Measurements from ENCODE around the gene SEC11A. TPM values are rescaled to one million over a fixed set of nuclear protein-coding genes. Genes with fewer than 3 reads are reported as not detected.
"Not testable (repeated sequence)": the region's sequence is repeated elsewhere in the genome, so short reads cannot be mapped to it uniquely, and the experiment has no call there.

SEC11A gene
- total RNA-seq, 1 experiment from 2014 or later = 116 TPM

DNA sequence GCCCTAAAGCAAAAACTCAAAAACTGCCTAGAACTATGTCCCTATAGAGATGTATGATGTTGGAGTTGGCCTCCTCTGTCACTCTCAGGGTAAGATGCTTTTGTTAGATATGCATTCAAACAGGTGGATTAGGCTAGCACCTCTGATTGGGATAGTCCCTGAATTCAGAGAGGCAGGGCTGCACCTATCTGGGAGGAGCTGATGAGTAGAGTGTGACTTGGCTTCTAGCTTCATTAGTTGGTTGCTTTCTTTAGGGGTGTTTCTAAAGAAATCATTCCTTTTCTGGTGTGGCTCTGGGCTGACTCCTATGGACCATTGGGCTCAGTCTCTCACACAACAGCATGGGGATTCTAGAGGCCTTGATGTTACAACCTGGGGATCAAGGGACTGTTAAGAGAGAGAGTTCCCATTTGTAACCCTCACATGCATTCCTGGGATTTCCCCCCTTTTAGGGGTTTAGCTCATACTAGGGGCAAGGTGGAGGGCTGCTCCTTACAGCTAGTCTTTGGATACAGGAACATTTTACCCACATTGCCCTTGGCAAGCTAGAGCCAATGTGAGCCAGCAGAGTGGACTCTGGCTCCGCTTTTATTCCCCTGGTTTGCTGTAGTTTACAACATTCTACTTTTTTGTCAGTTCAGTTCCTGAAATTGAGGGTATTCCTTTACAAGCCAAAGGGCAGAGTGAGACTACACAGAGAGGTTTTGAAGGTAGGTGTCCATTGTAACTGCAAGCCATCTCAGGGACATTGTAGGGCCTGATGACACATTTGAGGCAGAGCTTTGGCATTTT is 40.0 kb upstream of the SEC11A start:
- Histone ChIP-seq H4K20me1 (ENCODE audit: insufficient read depth, low read depth, low read length) (peaks cover 16% of the 10 kb centered on the region), H3K27ac (ENCODE audit: low read length) (no peak overlapping the region), H3K9ac (ENCODE audit: low read length) (no peak overlapping the region), H3K9me3 (ENCODE audit: low read length) (no peaks in the 10 kb centered on the region), H2AFZ (ENCODE audit: low read length) (no peak overlapping the region), H3K4me2 (ENCODE audit: low read depth, low read length, poor library complexity, severe bottlenecking) (no peak overlapping the region), H3K4me3 (ENCODE audit: low read length) (no peak overlapping the region), H3K9me2 (replicated peaks; ENCODE audit: insufficient read depth, low read length) (no peaks in the 10 kb centered on the region), H3K4me1 (ENCODE audit: low read length) (peaks cover 36% of the 10 kb centered on the region), H3K36me3 (ENCODE audit: insufficient read depth, low read length) (0 out of 2 replicates have a peak, but pooled peaks cover 5% of the 10 kb centered on the region), H3K27me3 (ENCODE audit: low read length) (no peaks in the 10 kb centered on the region), H3K79me2 (ENCODE audit: low read length) (peaks cover 100% of the 10 kb centered on the region)
- no peak for DNase-seq

DNA sequence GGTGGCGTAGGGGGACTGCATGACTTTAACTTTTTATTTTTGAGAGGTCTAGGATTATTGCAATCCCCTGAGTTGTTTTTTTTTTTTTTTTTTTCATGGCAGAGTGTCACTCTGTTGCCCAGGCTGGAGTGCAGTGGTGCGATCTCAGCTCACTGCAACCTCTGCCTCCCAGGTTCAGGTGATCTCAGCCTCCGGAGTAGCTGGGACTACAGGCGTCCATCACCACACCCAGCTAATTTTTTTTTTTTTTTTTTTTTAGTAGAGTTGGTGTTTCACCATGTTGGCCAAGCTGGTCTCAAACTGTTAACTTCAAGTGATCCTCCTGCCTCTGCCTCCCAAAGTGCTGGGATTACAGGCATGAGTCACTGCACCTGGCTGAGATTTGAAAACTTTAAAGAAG is 39.0 kb upstream of the SEC11A start:
- Histone ChIP-seq H3K4me1 (ENCODE audit: low read length) (peaks cover 36% of the 10 kb centered on the region), H3K79me2 (ENCODE audit: low read length) (peaks cover 100% of the 10 kb centered on the region), H4K20me1 (ENCODE audit: insufficient read depth, low read depth, low read length) (peaks cover 11% of the 10 kb centered on the region; the same call in 1 of the 2 replicates)
- H3K4me2 ChIP-seq (ENCODE audit: low read depth, low read length, poor library complexity, severe bottlenecking); H3K9ac ChIP-seq (ENCODE audit: low read length); DNase-seq; H3K9me2 ChIP-seq (replicated peaks; ENCODE audit: insufficient read depth, low read length); H3K4me3 ChIP-seq (ENCODE audit: low read length); H3K9me3 ChIP-seq (ENCODE audit: low read length); H2AFZ ChIP-seq (ENCODE audit: low read length); H3K27ac ChIP-seq (ENCODE audit: low read length); H3K27me3 ChIP-seq (ENCODE audit: low read length); H3K36me3 ChIP-seq (ENCODE audit: insufficient read depth, low read length): not testable (repeated sequence)

DNA sequence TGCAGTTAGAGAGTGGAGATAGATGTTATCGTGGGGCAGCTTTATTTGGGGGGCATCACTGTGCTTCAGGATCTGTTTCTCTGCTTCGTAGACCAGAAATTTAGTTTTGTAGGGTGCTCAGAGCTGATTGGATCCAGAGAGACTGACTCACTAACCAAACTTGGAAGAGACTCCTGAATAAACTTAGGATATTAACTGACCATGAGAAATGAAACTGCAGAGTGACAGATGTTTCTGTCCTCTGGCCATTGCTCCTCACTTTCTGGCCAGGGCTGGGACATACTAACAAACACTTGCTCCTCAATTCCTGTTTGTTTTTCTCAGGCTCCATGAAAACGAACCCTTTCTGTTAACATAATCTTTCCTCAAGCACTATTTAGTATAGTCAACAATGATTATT is 36.8 kb upstream of the SEC11A start:
- H3K27ac ChIP-seq (ENCODE audit: low read length) = no peak overlapping the region
- H4K20me1 ChIP-seq (ENCODE audit: insufficient read depth, low read depth, low read length) = peaks cover 11% of the 10 kb centered on the region
- H3K4me2 ChIP-seq (ENCODE audit: low read depth, low read length, poor library complexity, severe bottlenecking) = no peak overlapping the region
- peaks cover 90% of the 10 kb centered on the region for H3K79me2 ChIP-seq (ENCODE audit: low read length)
- no peak overlapping the region for H2AFZ ChIP-seq (ENCODE audit: low read length)
- peaks cover 28% of the 10 kb centered on the region for H3K4me1 ChIP-seq (ENCODE audit: low read length)
- H3K36me3 ChIP-seq (ENCODE audit: insufficient read depth, low read length) = 0 out of 2 replicates have a peak, but pooled peaks cover 5% of the 10 kb centered on the region
- no peak overlapping the region for H3K4me3 ChIP-seq (ENCODE audit: low read length)
- no peaks in the 10 kb centered on the region for H3K27me3 ChIP-seq (ENCODE audit: low read length)
- no peak overlapping the region for H3K9ac ChIP-seq (ENCODE audit: low read length)
- no peak for DNase-seq
- H3K9me3 ChIP-seq (ENCODE audit: low read length) = no peaks in the 10 kb centered on the region
- H3K9me2 ChIP-seq (replicated peaks; ENCODE audit: insufficient read depth, low read length) = no peaks in the 10 kb centered on the region

DNA sequence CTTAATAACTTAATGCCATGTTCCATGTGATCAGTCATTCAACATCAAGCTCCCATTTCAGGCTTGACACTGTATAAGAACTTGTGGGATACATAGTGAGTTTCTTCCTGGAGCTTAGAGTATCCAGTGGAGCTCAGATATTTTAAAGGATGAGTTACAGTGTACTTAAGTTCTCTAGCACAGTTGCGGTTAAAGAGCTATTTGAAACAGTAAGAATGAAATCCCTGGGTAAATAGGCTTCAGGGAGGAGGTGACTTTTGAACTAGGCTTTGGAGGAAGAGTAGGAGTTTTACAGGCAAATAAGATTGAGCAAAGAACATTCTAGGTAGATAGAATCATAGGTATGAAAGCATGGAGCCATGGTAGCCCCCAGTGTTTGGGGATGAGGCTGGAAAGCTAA is 36.3 kb upstream of the SEC11A start:
- no peak overlapping the region for H3K4me2 ChIP-seq (ENCODE audit: low read depth, low read length, poor library complexity, severe bottlenecking)
- peaks cover 11% of the 10 kb centered on the region for H4K20me1 ChIP-seq (ENCODE audit: insufficient read depth, low read depth, low read length)
- peaks cover 33% of the 10 kb centered on the region for H3K4me1 ChIP-seq (ENCODE audit: low read length)
- no peaks in the 10 kb centered on the region for H3K27me3 ChIP-seq (ENCODE audit: low read length)
- DNase-seq = no peak
- H3K4me3 ChIP-seq (ENCODE audit: low read length) = no peak overlapping the region
- H2AFZ ChIP-seq (ENCODE audit: low read length) = no peak overlapping the region
- no peaks in the 10 kb centered on the region for H3K9me2 ChIP-seq (replicated peaks; ENCODE audit: insufficient read depth, low read length)
- 0 out of 2 replicates have a peak overlapping the region, but pooled peaks have one; percentile 0 for H3K27ac ChIP-seq (ENCODE audit: low read length)
- H3K9ac ChIP-seq (ENCODE audit: low read length) = no peak overlapping the region
- peaks cover 85% of the 10 kb centered on the region for H3K79me2 ChIP-seq (ENCODE audit: low read length)
- H3K36me3 ChIP-seq (ENCODE audit: insufficient read depth, low read length) = 0 out of 2 replicates have a peak, but pooled peaks cover 5% of the 10 kb centered on the region
- H3K9me3 ChIP-seq (ENCODE audit: low read length) = no peaks in the 10 kb centered on the region

DNA sequence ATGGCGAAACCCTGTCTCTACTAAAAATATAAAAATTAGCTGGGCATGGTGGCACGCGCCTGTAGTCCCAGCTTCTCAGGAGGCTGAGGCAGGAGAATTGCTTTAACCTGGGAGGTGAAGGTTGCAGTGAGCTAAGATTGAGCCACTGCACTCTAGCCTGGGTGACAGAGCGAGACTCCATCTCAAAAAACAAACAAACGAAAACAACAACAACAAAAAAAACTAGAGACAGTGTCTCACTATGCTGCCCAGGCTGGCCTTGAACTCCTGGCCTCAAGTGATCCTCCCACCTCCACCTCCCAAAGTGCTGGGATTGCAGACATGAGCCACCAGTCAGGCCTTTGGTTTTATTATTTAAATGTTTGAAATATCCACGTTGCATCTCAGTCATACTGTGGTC is 35.8 kb upstream of the SEC11A start:
- Histone ChIP-seq H3K4me1 (ENCODE audit: low read length) (peaks cover 35% of the 10 kb centered on the region), H4K20me1 (ENCODE audit: insufficient read depth, low read depth, low read length) (peaks cover 11% of the 10 kb centered on the region), H3K27ac (ENCODE audit: low read length) (0 out of 2 replicates have a peak overlapping the region, but pooled peaks have one; percentile 0), H3K79me2 (ENCODE audit: low read length) (peaks cover 80% of the 10 kb centered on the region)
- H3K9me3 ChIP-seq (ENCODE audit: low read length); DNase-seq; H3K4me3 ChIP-seq (ENCODE audit: low read length); H3K4me2 ChIP-seq (ENCODE audit: low read depth, low read length, poor library complexity, severe bottlenecking); H3K9ac ChIP-seq (ENCODE audit: low read length); H2AFZ ChIP-seq (ENCODE audit: low read length); H3K9me2 ChIP-seq (replicated peaks; ENCODE audit: insufficient read depth, low read length); H3K36me3 ChIP-seq (ENCODE audit: insufficient read depth, low read length); H3K27me3 ChIP-seq (ENCODE audit: low read length): not testable (repeated sequence)

DNA sequence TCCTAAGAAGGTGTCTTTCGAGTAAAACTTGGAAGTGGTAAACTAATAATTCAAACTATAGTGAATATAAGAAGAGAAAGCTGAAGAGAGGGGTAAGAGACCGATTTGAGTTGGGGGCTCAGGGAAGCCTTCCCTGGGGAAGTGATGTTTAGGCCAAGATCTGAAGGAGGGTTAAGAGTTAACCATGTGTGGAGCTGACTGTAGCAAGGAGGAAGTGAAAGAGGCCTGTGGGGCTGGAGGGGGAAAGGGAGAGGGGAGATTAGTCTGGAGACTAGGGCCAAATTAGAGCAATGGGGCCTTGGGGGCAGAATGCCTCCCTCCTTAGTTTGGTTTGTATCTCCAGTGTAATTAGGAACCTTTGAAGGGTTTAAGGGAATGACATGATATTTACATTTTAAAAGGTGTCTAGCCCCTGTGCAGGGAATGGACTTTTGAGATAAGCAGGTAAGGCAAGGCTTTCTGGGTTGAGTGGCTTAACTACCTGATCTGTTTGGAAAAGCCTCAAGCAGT is 34.7 kb upstream of the SEC11A start:
- Histone ChIP-seq H3K36me3 (ENCODE audit: insufficient read depth, low read length) (0 out of 2 replicates have a peak, but pooled peaks cover 5% of the 10 kb centered on the region), H3K4me1 (ENCODE audit: low read length) (peaks cover 35% of the 10 kb centered on the region), H4K20me1 (ENCODE audit: insufficient read depth, low read depth, low read length) (peaks cover 11% of the 10 kb centered on the region), H3K9ac (ENCODE audit: low read length) (peak overlapping the region; percentile 90), H3K4me2 (ENCODE audit: low read depth, low read length, poor library complexity, severe bottlenecking) (peak overlapping the region; percentile 87), H3K9me2 (replicated peaks; ENCODE audit: insufficient read depth, low read length) (no peaks in the 10 kb centered on the region), H3K79me2 (ENCODE audit: low read length) (peaks cover 69% of the 10 kb centered on the region), H3K4me3 (ENCODE audit: low read length) (peak overlapping the region; percentile 87), H3K9me3 (ENCODE audit: low read length) (no peaks in the 10 kb centered on the region), H3K27me3 (ENCODE audit: low read length) (no peaks in the 10 kb centered on the region), H2AFZ (ENCODE audit: low read length) (no peak overlapping the region), H3K27ac (ENCODE audit: low read length) (peak overlapping the region; percentile 75)
- DNase-seq = peak; percentile 82

DNA sequence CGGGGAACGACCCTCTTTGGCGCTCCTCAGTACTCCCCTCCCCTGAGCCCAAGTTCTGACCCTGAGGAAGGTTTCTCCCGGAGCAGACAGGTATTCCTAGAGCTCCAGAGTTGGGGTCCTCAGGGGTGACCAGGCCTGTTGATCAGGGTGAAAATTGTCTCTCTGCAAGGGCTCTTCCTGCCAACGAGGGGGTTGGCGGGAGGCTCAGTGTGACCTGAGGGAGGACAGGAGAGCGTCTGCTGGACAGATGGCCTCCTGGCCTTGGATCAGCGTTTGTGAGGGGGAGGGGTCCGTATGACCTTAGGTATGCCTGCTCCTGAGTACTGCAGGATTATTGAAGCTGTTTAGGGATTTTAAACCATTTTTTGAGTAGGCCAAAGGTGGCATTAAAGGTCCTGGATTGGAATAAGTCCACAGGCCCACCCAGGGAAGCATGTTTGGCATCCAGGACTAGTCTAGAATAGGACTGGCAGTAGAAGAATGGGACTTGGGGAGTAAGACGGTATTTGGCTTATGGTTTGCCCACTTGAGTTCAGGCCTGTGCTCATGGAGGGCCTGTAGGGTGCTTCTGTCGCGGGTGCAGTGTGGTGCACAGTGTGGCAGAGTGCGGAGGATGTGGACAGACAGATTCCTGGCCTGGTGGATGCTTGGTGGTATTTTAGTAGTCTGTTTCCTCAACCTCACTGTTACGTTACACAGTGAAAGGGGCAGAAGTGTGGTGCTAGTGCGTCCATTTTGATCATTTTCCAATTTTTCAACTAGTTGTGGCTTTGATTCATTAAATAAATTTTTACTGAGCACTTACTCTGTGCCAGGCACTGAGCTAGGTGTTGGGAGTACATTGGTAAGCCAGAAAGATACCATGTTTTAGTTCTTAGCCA is 33.4 kb upstream of the SEC11A start:
- Histone ChIP-seq H3K9me2 (replicated peaks; ENCODE audit: insufficient read depth, low read length) (no peaks in the 10 kb centered on the region), H3K4me3 (ENCODE audit: low read length) (peak overlapping the region; percentile 87), H3K27ac (ENCODE audit: low read length) (peak overlapping the region; percentile 28), H4K20me1 (ENCODE audit: insufficient read depth, low read depth, low read length) (peaks cover 11% of the 10 kb centered on the region), H3K9ac (ENCODE audit: low read length) (peak overlapping the region; percentile 90), H3K4me1 (ENCODE audit: low read length) (peaks cover 44% of the 10 kb centered on the region), H3K27me3 (ENCODE audit: low read length) (no peaks in the 10 kb centered on the region), H3K79me2 (ENCODE audit: low read length) (peaks cover 56% of the 10 kb centered on the region), H3K4me2 (ENCODE audit: low read depth, low read length, poor library complexity, severe bottlenecking) (peak overlapping the region; percentile 87), H3K36me3 (ENCODE audit: insufficient read depth, low read length) (0 out of 2 replicates have a peak, but pooled peaks cover 5% of the 10 kb centered on the region), H3K9me3 (ENCODE audit: low read length) (no peaks in the 10 kb centered on the region), H2AFZ (ENCODE audit: low read length) (no peak overlapping the region)
- peak; percentile 69 for DNase-seq
